ENCODE measurements around the gene PTGR3.

DNA sequence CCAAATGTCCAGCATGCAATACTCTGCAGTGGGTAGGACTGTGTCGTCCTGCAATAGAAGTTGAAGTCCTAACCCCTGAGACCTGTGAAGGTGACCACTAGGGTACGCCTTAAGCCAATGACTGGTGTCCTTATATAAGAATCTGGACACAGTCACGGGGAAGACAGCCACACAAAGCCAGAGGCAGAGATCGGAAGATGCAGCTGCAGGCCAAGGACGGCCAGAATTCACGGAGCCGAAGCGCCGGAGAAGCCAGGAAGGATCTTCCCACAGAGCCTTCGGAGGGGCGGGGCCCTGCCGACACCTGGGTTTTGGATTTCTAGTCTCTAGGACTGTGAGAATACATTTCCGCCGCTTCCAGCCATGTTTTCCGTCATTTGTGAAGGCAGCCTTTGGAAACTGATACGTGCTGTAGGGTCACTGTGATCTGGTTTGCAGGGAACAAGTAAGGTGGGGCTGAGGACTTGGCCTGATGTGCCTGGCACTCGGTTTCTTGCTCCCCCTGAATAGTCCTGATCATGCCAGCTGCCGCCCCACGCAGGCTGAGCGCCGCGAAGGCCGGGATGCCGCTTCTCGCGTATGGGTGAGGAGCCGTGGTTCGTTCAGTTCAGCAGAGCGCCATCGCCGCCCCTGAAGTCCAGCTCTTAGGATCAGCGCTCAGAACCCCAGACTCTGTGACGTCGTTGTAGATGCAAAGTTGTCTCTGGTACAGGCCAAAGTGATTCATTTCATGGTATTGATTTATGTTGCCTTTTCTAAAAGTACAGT lies 38.7 kb downstream of the PTGR3 start:
- TF ChIP-seq, protein P1, sequence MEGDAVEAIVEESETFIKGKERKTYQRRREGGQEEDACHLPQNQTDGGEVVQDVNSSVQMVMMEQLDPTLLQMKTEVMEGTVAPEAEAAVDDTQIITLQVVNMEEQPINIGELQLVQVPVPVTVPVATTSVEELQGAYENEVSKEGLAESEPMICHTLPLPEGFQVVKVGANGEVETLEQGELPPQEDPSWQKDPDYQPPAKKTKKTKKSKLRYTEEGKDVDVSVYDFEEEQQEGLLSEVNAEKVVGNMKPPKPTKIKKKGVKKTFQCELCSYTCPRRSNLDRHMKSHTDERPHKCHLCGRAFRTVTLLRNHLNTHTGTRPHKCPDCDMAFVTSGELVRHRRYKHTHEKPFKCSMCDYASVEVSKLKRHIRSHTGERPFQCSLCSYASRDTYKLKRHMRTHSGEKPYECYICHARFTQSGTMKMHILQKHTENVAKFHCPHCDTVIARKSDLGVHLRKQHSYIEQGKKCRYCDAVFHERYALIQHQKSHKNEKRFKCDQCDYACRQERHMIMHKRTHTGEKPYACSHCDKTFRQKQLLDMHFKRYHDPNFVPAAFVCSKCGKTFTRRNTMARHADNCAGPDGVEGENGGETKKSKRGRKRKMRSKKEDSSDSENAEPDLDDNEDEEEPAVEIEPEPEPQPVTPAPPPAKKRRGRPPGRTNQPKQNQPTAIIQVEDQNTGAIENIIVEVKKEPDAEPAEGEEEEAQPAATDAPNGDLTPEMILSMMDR (conservative IDR thresholded peaks at IDR 0.05; ENCODE audit: low read length): no peak
- TF ChIP-seq EZH2phosphoT487 (IDR thresholded peaks at IDR 0.05; ENCODE audit: borderline replicate concordance, low read depth, low read length): no peak

Measured in OCI-LY7 (cell line).